Brain microvascular endothelial cell (primary cell): Measurements from ENCODE around the gene TRPC4.

Experiments used
- DNase-seq: peaks from one replicate; pipeline ENCODE4 v3.0.0-alpha.2; 2020
- H3K27ac ChIP-seq: fragments of 250-450 bp; sonication (Bioruptor Pico); 2 replicates; pipeline ENCODE4 v1.5.1; 2020; ENCODE audit warnings: mild to moderate bottlenecking, moderate library complexity
- H3K27me3 ChIP-seq: fragments of 250-450 bp; sonication (Bioruptor Pico); replicated peaks from 2 replicates; pipeline ENCODE4 v1.5.1; 2020; ENCODE audit warnings: mild to moderate bottlenecking
- H3K36me3 ChIP-seq: fragments of 250-450 bp; sonication (Bioruptor Pico); replicated peaks from 2 replicates; pipeline ENCODE4 v1.5.1; 2020; ENCODE audit warnings: mild to moderate bottlenecking
- H3K4me3 ChIP-seq: 2 replicates; pipeline ENCODE4 v1.5.1; 2011; ENCODE audit warnings: low read depth, mild to moderate bottlenecking, control low read depth, low read length, moderate library complexity
- CTCF ChIP-seq: IDR thresholded peaks from 2 replicates; pipeline ENCODE4 v1.5.1; 2011; ENCODE audit warnings: low read depth, mild to moderate bottlenecking, moderate library complexity, low read length, control low read depth, inconsistent platforms; ENCODE audit errors: missing control alignments
- in situ Hi-C: cut with HindIII; loops from 2 replicates; pipeline ENCODE4 v1.10.0; 2017; ENCODE audit warnings: low sequenced_read_pairs, low pct_ligation_motif_present

TRPC4 gene

GRCh38 chr13:37587236-37587635 is 282.3 kb downstream of the TRPC4 start:
- no peak overlapping the region for H3K4me3 ChIP-seq
- peaks cover 4% of the 10 kb centered on the region for H3K36me3 ChIP-seq
- DNase-seq: no peak
- H3K27ac ChIP-seq: no peak overlapping the region
- in situ Hi-C loops: no loop called here
- TF ChIP-seq CTCF: no peak
- H3K27me3 ChIP-seq: no peaks in the 10 kb centered on the region
